Activated naive CD4-positive, alpha-beta T cell treated with anti-CD3 and anti-CD28 coated beads, Interleukin-2, amount 10 ng/mL, durations not matched to agents 5 hours and 36 hours (primary cell): Measurements from ENCODE around the gene TRPM2. TPM values are rescaled to one million over a fixed set of nuclear protein-coding genes. Genes with fewer than 3 reads are reported as not detected.

ENCODE experiments used
- total RNA-seq, 2 experiments: library from RNA; stranded (reverse); gene quantifications; one replicate each; pipeline ENCODE4 v1.2.3, GENCODE V29; 2021

TRPM2 gene
- 10 to 100 TPM; 37.3 to 37.7 TPM for total RNA-seq

DNA sequence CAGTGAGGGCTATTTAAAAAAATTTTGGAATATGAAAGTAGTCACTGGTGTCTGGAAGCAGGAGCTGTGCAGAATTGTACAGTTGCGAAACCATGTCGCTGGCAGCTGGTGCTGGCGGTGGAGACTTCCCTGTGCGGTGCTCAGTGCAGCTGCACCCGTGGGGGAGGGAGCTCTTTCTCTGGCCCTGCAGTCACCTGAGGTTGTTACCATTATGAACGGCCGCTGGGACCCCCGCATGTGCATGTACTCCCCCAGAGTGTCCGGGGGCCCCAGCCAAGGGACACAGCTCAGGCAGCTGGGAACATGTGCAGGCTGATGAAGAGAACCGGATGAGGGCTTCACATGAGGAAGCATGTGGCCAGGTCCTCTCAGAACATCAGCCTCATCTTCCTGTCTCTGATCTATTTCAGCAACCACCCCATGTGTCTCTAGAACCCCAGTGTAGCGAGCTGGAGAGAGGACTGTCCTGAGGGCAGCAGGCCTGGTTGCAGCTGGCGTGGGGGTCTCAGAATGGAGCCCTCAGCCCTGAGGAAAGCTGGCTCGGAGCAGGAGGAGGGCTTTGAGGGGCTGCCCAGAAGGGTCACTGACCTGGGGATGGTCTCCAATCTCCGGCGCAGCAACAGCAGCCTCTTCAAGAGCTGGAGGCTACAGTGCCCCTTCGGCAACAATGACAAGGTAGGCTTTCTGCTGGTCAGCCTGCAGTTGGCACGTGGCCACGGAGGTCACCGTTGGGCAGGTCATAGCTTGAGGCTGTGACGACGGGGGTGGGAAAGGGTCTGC is at the start of gene TRPM2:
Gene TRPM2, plus strand, starts transcription at position 431 of the 780 bp plus-strand sequence. Its CDS starts 80 bp downstream, at position 511.

DNA sequence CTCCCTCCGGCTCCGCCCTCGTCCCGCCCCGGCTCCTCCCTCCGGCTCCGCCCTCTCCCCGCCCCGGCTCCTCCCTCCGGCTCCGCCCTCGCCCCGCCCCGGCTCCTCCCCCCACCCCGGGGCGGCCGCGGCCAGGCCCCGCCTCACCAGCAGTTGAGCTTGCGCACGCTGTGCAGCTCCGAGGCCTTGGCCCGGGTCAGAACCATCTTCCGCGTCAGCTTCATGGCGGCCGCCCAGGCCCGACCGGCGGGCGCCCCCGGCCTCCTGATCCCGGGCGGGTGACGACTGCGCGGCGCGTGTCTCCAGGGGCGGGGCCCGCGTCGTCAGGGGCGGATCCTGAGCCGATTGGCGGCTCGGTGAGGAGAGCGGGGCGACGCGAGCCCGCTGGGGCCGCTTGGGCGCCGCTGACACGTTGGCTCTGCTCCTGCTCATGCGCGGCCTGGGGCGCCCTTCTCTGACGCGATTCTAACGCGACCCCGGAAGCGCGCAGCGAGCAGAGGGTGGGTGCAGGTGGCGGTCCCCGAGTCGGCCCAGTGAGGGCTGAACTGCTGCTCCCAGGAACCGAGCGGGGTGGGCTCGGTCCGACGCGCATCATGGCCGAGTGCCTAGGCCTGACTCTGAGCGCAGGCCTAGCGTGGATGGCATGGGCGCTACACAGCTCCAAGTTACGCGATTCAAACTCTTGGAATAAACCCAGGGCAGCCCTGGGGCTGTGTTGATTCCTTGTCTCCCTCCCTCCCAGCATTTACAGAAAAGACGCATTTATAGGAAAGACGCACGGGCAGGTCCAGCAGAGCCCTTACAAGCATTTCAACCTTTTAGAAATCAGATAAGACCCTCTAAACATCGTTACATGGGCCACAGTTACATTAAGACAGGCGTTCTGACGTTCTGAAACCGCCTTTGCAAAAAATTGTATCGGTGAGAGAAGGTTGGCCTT is 14.2 kb upstream of the TRPM2 start, which contains the start of gene CFAP410:
Gene CFAP410, minus strand, starts transcription at position 420 of the 940 bp plus-strand sequence. Its CDS starts 196 bp downstream, at position 224.

GRCh38 chr21:44454747-44455523 is 101.5 kb downstream of the TRPM2 start, which contains the start of gene LRRC3:
TSS of gene LRRC3 (plus strand) at chr21:44455510. CDS start at chr21:44456645, 1,135 bp downstream.

Other genes with a start within 250 kb of the TRPM2 start
- gene PWP2, start 246.2 kb upstream of the TRPM2 start, total RNA-seq: 10 to 100 TPM; 19.0 to 21.6 TPM
- 10 to 100 TPM; 44.7 to 52.6 TPM for gene GATD3, start 219.9 kb upstream of the TRPM2 start, total RNA-seq
- 1 to 10 TPM; 5.0 to 5.5 TPM for gene ICOSLG, start 112.7 kb upstream of the TRPM2 start, total RNA-seq
- gene DNMT3L, start 91.7 kb upstream of the TRPM2 start, total RNA-seq: not detected
- gene AIRE, start 67.7 kb upstream of the TRPM2 start, total RNA-seq: not detected
- 100 to 1,000 TPM; 192 to 195 TPM for gene PFKL, start 53.6 kb upstream of the TRPM2 start, total RNA-seq
- 10 to 100 TPM; 18.6 to 18.8 TPM for gene CFAP410, start 14.2 kb upstream of the TRPM2 start, total RNA-seq
- 1 to 10 TPM; 4.0 to 4.2 TPM for gene LRRC3, start 101.9 kb downstream of the TRPM2 start, total RNA-seq
- gene KRTAP10-1, start 186.6 kb downstream of the TRPM2 start, total RNA-seq: not detected
- not detected for gene KRTAP10-2, start 197.9 kb downstream of the TRPM2 start, total RNA-seq
- gene KRTAP10-3, start 205.2 kb downstream of the TRPM2 start, total RNA-seq: not detected
- not detected for gene KRTAP10-4, start 220.1 kb downstream of the TRPM2 start, total RNA-seq
- gene KRTAP10-5, start 227.0 kb downstream of the TRPM2 start, total RNA-seq: not detected
- not detected for gene KRTAP10-6, start 238.9 kb downstream of the TRPM2 start, total RNA-seq
- not detected for gene KRTAP10-7, start 247.0 kb downstream of the TRPM2 start, total RNA-seq